Testis (tissue), 3 donors: ENCODE measurements around the gene FBXO17. TPM values are rescaled to one million over a fixed set of nuclear protein-coding genes. Genes with fewer than 3 reads are reported as not detected.

Experiments used
- DNase-seq: peaks from one replicate; pipeline ENCODE4 v3.0.0-alpha.2; 2019
- H3K27ac ChIP-seq, 2 donors: fragments of 200-600 bp; sonication (generic); one replicate each; pipeline ENCODE4 v1.5.1; 2019
- H3K27me3 ChIP-seq: fragments of 200-600 bp; sonication (generic); one replicate; pipeline ENCODE4 v1.5.1; 2019
- H3K36me3 ChIP-seq: fragments of 200-600 bp; sonication (generic); one replicate; pipeline ENCODE4 v1.5.1; 2017; ENCODE audit warnings: low read depth; ENCODE audit errors: missing control alignments
- H3K4me1 ChIP-seq: fragments of 200-600 bp; sonication (generic); one replicate; pipeline ENCODE4 v1.5.1; 2019
- H3K4me3 ChIP-seq, 2 donors: fragments of 200-600 bp; sonication (generic); one replicate each; pipeline ENCODE4 v1.5.1; 2017 to 2019
- H3K9me3 ChIP-seq: fragments of 200-600 bp; sonication (generic); one replicate; pipeline ENCODE4 v1.5.1; 2017
- POLR2A ChIP-seq: fragments of 450-650 bp; IDR thresholded peaks from one replicate; pipeline ENCODE4 v1.6.1; 2017; ENCODE audit warnings: antibody characterized with exemption, mild to moderate bottlenecking, moderate library complexity
- WGBS, 2 donors: methylation state at CpG; one replicate each; pipeline ENCODE4 v1.1.5; 2018; 5-methylcytosine and 5-hydroxymethylcytosine counted together
- intact Hi-C: fragments of 100-400 bp; cut with DNase I; formaldehyde crosslinking; loops from one replicate; pipeline ENCODE4 v1.15.1; 2023; ENCODE audit warnings: low total_unique reads
- polyA plus RNA-seq: library from polyadenylated mRNA; stranded (reverse); fragments of 350-450 nt; fragmentation: Illumina TruSeq; extraction: RNeasy Lipid Tissue Mini Kit (QIAGEN cat#74804); gene quantifications from one replicate; pipeline ENCODE4 v1.2.3, GENCODE V29; 2014; ENCODE audit warnings: low read depth, low replicate concordance; ENCODE audit not compliant: insufficient read depth
- total RNA-seq, 2 donors: library from RNA; depleted of rRNA; stranded (reverse); fragments of >200 nt; gene quantifications; one replicate each; pipeline ENCODE4 v1.2.3, GENCODE V29; 2016
- TF ChIP-seq, protein P1 (sequence below), 3 experiments: fragments of 450-650 bp in 2 of 3; fragments of 200-600 bp in 1 of 3; sonication (generic) in 1 of 3; IDR thresholded peaks; one replicate each; pipeline ENCODE4 v1.5.1; 2016 to 2019; ENCODE audit warnings: antibody characterized with exemption in 3 of 3, mild to moderate bottlenecking in 2 of 3, moderate library complexity in 1 of 3

Gene FBXO17
- total and polyA plus RNA-seq, 3 donors from 2014 or later = 10.3 to 14.2 (median 11.8) TPM

DNA sequence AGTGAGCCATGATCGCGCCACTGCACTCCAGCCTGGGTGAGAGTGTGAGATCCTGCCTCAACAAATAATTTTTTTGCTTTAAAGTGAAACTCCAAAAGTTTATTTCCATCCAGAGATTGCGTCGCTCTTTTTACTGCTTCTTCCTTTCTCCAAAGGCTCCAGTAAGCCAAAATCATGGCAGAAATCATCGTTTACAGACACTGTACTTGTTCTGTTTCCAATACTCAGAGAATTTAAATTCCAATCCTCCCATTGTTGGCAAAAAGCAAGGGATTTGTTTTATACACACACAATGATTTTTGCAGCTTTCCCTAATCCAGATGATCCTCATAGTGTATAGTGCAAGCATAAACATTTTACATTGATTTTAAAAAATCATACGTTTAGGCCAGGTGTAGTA is 41.5 kb upstream of the FBXO17 start:
- intact Hi-C loops = no loop called here
- H3K36me3 ChIP-seq = no peaks in the 10 kb centered on the region
- H3K9me3 ChIP-seq = no peaks in the 10 kb centered on the region
- H3K4me1 ChIP-seq = no peaks in the 10 kb centered on the region
- 84 to 94% methylated on average over 6 of the region's 6 CpGs for WGBS, 2 donors
- H3K27me3 ChIP-seq = no peaks in the 10 kb centered on the region
- no peak for DNase-seq
- H3K4me3 ChIP-seq = no peak overlapping the region
- TF ChIP-seq POLR2A = no peak
- TF ChIP-seq, protein P1, sequence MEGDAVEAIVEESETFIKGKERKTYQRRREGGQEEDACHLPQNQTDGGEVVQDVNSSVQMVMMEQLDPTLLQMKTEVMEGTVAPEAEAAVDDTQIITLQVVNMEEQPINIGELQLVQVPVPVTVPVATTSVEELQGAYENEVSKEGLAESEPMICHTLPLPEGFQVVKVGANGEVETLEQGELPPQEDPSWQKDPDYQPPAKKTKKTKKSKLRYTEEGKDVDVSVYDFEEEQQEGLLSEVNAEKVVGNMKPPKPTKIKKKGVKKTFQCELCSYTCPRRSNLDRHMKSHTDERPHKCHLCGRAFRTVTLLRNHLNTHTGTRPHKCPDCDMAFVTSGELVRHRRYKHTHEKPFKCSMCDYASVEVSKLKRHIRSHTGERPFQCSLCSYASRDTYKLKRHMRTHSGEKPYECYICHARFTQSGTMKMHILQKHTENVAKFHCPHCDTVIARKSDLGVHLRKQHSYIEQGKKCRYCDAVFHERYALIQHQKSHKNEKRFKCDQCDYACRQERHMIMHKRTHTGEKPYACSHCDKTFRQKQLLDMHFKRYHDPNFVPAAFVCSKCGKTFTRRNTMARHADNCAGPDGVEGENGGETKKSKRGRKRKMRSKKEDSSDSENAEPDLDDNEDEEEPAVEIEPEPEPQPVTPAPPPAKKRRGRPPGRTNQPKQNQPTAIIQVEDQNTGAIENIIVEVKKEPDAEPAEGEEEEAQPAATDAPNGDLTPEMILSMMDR (IDR thresholded peaks at IDR 0.05) = no peak
- H3K27ac ChIP-seq = no peak overlapping the region

DNA sequence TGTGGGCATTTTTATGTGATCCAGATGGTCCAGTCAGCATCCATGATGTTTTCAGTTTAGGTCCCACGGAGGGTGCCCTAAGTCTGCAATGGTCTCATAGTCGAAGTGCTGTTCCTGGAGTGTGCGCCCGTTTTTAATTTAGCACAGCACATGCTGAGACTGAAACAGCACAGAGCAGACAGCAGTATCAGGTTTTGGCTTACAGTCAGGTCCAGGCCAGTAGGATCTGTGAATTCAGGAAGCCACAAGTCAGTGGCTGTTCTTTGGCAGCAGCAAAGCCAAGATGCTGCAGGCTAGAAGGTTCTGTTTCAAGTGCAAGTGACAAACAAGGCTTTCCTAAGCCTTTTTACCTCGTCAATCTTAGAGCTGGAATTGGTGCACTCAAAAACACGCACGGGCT is 38.5 kb upstream of the FBXO17 start:
- H3K36me3 ChIP-seq = no peaks in the 10 kb centered on the region
- 61 to 65% methylated on average over 7 of the region's 7 CpGs for WGBS, 2 donors
- TF ChIP-seq POLR2A = no peak
- TF ChIP-seq, protein P1 (IDR thresholded peaks at IDR 0.05) = no peak
- intact Hi-C loops = no loop called here
- H3K4me1 ChIP-seq = no peaks in the 10 kb centered on the region
- no peak overlapping the region for H3K27ac ChIP-seq
- H3K27me3 ChIP-seq = no peaks in the 10 kb centered on the region
- no peak overlapping the region for H3K4me3 ChIP-seq
- no peak for DNase-seq
- H3K9me3 ChIP-seq = no peaks in the 10 kb centered on the region

DNA sequence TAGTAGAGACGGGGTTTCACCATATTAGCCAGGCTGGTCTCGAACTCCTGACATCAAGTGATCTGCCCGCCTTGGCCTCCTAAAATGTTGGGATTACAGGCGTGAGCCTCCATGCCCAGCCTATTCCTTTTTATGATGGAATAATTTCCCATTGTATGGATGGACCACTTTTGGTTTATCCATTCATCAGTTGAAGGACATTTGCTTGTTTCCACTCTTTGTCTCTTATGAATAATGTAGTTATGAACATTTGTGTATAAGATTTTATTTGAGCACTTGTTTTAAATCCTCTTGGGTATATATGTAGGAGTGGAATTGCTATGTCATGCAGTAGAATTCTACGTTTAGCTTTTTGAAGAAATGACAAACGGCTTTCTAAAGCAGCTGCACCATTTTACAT is 33.5 kb upstream of the FBXO17 start:
- Histone ChIP-seq H3K27me3 (no peaks in the 10 kb centered on the region), H3K4me1 (no peaks in the 10 kb centered on the region), H3K9me3 (no peaks in the 10 kb centered on the region), H3K4me3 (no peak overlapping the region), H3K27ac (no peak overlapping the region), H3K36me3 (no peaks in the 10 kb centered on the region)
- TF ChIP-seq, protein P1 (IDR thresholded peaks at IDR 0.05) = no peak
- no peak for TF ChIP-seq POLR2A
- WGBS, 2 donors = 89 to 96% methylated on average over 6 of the region's 6 CpGs
- DNase-seq = no peak
- intact Hi-C loops = no loop called here

DNA sequence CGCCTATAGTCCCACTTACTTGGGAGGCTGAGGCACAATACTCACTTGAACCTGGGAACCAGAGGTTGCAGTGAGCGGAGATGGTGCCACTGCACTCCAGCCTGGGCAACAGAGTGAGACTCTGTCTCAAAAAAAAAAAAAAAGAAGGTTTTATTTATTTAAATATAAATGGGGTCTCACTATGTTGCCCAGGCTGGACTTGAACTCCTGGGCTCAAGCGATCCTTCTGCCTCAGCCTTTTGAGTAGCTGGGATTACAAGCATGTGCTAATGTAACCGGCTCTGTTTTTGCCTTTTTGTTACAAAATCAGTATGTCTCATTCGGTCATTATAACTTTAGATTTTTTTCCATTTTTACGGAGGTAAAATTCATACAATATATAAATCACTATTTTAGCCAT is 32.6 kb upstream of the FBXO17 start:
- Histone ChIP-seq H3K36me3 (no peaks in the 10 kb centered on the region), H3K4me1 (no peaks in the 10 kb centered on the region), H3K4me3 (no peak overlapping the region), H3K27me3 (no peaks in the 10 kb centered on the region), H3K9me3 (no peaks in the 10 kb centered on the region), H3K27ac (no peak overlapping the region)
- 90 to 95% methylated on average over 6 of the region's 6 CpGs for WGBS, 2 donors
- TF ChIP-seq, protein P1 (IDR thresholded peaks at IDR 0.05) = no peak
- TF ChIP-seq POLR2A = no peak
- intact Hi-C loops = no loop called here
- DNase-seq = no peak

DNA sequence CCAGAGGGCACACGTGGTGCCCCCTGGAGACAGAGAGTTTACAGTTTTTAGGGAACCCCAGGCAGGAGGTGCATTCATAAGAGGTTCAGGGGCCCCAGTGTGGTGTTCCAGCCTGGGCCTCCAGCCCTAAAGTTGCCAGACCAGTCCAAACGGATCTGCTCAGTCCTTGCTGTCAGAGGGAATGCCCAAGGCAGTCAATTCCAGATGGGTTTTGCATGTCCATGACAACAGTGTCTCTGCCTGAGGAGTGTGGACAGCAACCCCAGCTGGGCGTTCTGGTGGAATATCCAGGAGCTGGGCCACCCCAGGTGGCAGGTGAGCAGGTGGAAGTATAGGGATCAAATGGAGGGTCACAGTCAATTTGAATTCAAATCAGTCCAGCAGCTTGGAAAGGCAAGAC is 31.6 kb upstream of the FBXO17 start:
- intact Hi-C loops = no loop called here
- Histone ChIP-seq H3K4me3 (no peak overlapping the region), H3K9me3 (no peaks in the 10 kb centered on the region), H3K36me3 (no peaks in the 10 kb centered on the region), H3K27me3 (no peaks in the 10 kb centered on the region), H3K27ac (no peak overlapping the region), H3K4me1 (no peaks in the 10 kb centered on the region)
- 24 to 65% methylated on average over 2 to 3 of the region's 3 CpGs for WGBS, 2 donors
- TF ChIP-seq, protein P1 (IDR thresholded peaks at IDR 0.05) = no peak
- no peak for TF ChIP-seq POLR2A
- DNase-seq = no peak
